IMR-90 (cell line): ENCODE measurements around the gene RCHY1. TPM values are rescaled to one million over a fixed set of nuclear protein-coding genes. Genes with fewer than 3 reads are reported as not detected.

ENCODE experiments used
- ATAC-seq: fragments of 200-7000 bp; cut with Tn5 transposase; 2 replicates; pipeline ENCODE4 v1.9.1; 2020; ENCODE audit warnings: low read depth, mild to moderate bottlenecking, moderate library complexity
- BruUV-seq: library from RNA; stranded (reverse); fragments of 400-500 nt; replicated peaks from 2 replicates; lab custom pipeline; 2021; lab: Mats Ljungman, UMichigan
- CTCF ChIA-PET: fragments of 300-600 bp; formaldehyde crosslinking; extraction: SDS; loops from one replicate; lab custom pipeline; 2021; ENCODE audit warnings: antibody characterized with exemption; lab: Yijun Ruan, JAX
- POLR2A ChIA-PET: fragments of 300-600 bp; sonication (Branson Sonifier 250); formaldehyde crosslinking; loops from one replicate; lab custom pipeline; 2022; ENCODE audit warnings: antibody characterized with exemption; ENCODE audit not compliant: unreplicated experiment; lab: Charles Lee
- DNase-seq: peaks from one replicate; pipeline ENCODE4 v3.0.0; 2013
- H2AFZ ChIP-seq: replicated peaks from 2 replicates; pipeline ENCODE3; 2013; ENCODE audit warnings: low read length, mild to moderate bottlenecking; ENCODE audit not compliant: poor library complexity
- H2AK5ac ChIP-seq: 2 replicates; pipeline ENCODE4 v1.6.1; 2013; ENCODE audit warnings: low read depth, low read length, inconsistent platforms
- H2AK9ac ChIP-seq: replicated peaks from 2 replicates; pipeline ENCODE3; 2013; ENCODE audit warnings: mild to moderate bottlenecking, low read depth, low read length, moderate library complexity; ENCODE audit not compliant: poor library complexity
- H2BK120ac ChIP-seq: 2 replicates; pipeline ENCODE4 v1.6.1; 2013; ENCODE audit warnings: low read depth, low read length, inconsistent platforms
- H2BK15ac ChIP-seq: 3 replicates; pipeline ENCODE4 v1.6.1; 2013; ENCODE audit warnings: low read depth, low read length, inconsistent platforms
- H2BK20ac ChIP-seq: 2 replicates; pipeline ENCODE4 v1.6.1; 2013; ENCODE audit warnings: low read depth, mild to moderate bottlenecking, inconsistent platforms, low read length, moderate library complexity
- H2BK5ac ChIP-seq: 2 replicates; pipeline ENCODE4 v1.6.1; 2013; ENCODE audit warnings: mild to moderate bottlenecking, low read depth, low read length, inconsistent platforms; ENCODE audit not compliant: poor library complexity, severe bottlenecking
- H3K14ac ChIP-seq: replicated peaks from 2 replicates; pipeline ENCODE4 v1.6.1; 2013; ENCODE audit warnings: low read depth, low read length, inconsistent platforms
- H3K18ac ChIP-seq: 2 replicates; pipeline ENCODE4 v1.6.1; 2013; ENCODE audit warnings: low read depth, low read length, control low read depth
- H3K23ac ChIP-seq: 2 replicates; pipeline ENCODE4 v1.6.1; 2013; ENCODE audit warnings: low read depth, low read length, inconsistent platforms
- H3K27ac ChIP-seq: 2 replicates; pipeline ENCODE4 v1.5.1; 2013; ENCODE audit warnings: mild to moderate bottlenecking, control low read depth, low read length; ENCODE audit not compliant: insufficient read depth
- H3K27me3 ChIP-seq: 2 replicates; pipeline ENCODE4 v1.6.1; 2013; ENCODE audit warnings: low read length; ENCODE audit not compliant: control insufficient read depth, insufficient read depth
- H3K36me3 ChIP-seq: 2 replicates; pipeline ENCODE4 v1.6.1; 2013; ENCODE audit warnings: low read length, mixed read lengths; ENCODE audit not compliant: control insufficient read depth, insufficient read depth
- H3K4ac ChIP-seq: 2 replicates; pipeline ENCODE4 v1.6.1; 2013; ENCODE audit warnings: low read depth, low read length, inconsistent platforms
- H3K4me1 ChIP-seq: 2 replicates; pipeline ENCODE4 v1.6.1; 2013; ENCODE audit warnings: low read length, mixed read lengths; ENCODE audit not compliant: control insufficient read depth, insufficient read depth
- H3K4me2 ChIP-seq: 2 replicates; pipeline ENCODE4 v1.6.1; 2013; ENCODE audit warnings: low read depth, mild to moderate bottlenecking, control low read depth, low read length, moderate library complexity
- H3K4me3 ChIP-seq: 2 replicates; pipeline ENCODE4 v1.5.1; 2013; ENCODE audit warnings: low read depth, mild to moderate bottlenecking, control low read depth, low read length, moderate library complexity; ENCODE audit not compliant: insufficient read depth
- H3K56ac ChIP-seq: 2 replicates; pipeline ENCODE4 v1.6.1; 2013; ENCODE audit warnings: low read length, inconsistent platforms; ENCODE audit not compliant: insufficient read depth; ENCODE audit errors: extremely low read depth
- H3K79me1 ChIP-seq, 2 experiments: 2 replicates each; pipeline ENCODE4 v1.6.1; 2013; ENCODE audit warnings: low read length in 2 of 2, inconsistent platforms in 1 of 2, low read depth in 1 of 2
- H3K9ac ChIP-seq: 2 replicates; pipeline ENCODE4 v1.6.1; 2013; ENCODE audit warnings: low read depth, low read length, control low read depth
- H3K9me1 ChIP-seq: 2 replicates; pipeline ENCODE4 v1.6.1; 2013; ENCODE audit warnings: low read length, inconsistent platforms; ENCODE audit not compliant: insufficient read depth
- H3K9me3 ChIP-seq: 2 replicates; pipeline ENCODE4 v1.6.1; 2013; ENCODE audit warnings: low read length; ENCODE audit not compliant: control insufficient read depth, insufficient read depth
- H4K20me1 ChIP-seq: 2 replicates; pipeline ENCODE4 v1.6.1; 2013; ENCODE audit warnings: low read length, inconsistent platforms; ENCODE audit not compliant: insufficient read depth
- H4K5ac ChIP-seq: 2 replicates; pipeline ENCODE4 v1.6.1; 2013; ENCODE audit warnings: mild to moderate bottlenecking, low read depth, low read length, control low read depth
- H4K8ac ChIP-seq, 2 experiments: 2 replicates each; pipeline ENCODE4 v1.6.1; 2013; ENCODE audit warnings: low read depth in 2 of 2, low read length in 2 of 2, control low read depth in 1 of 2, inconsistent platforms in 1 of 2
- H4K91ac ChIP-seq: 2 replicates; pipeline ENCODE4 v1.6.1; 2013; ENCODE audit warnings: low read depth, low read length, inconsistent platforms; ENCODE audit not compliant: insufficient read depth
- BHLHE40 ChIP-seq: fragments of 150-350 bp; IDR thresholded peaks from 2 replicates; pipeline ENCODE4 v1.6.1; 2016; ENCODE audit warnings: mild to moderate bottlenecking, low read depth, low read length
- CTCF ChIP-seq: conservative IDR thresholded peaks from 2 replicates; pipeline ENCODE4 v1.5.1; 2012; ENCODE audit warnings: mild to moderate bottlenecking, low read depth, low read length, improper control_type of control experiment
- FOS ChIP-seq: fragments of 150-350 bp; IDR thresholded peaks from 2 replicates; pipeline ENCODE4 v1.6.1; 2016; ENCODE audit warnings: low read depth, low read length
- MAFK ChIP-seq: IDR thresholded peaks from 2 replicates; pipeline ENCODE4 v1.6.1; 2012; ENCODE audit warnings: low read depth, low read length, improper control_type of control experiment
- MAZ ChIP-seq: IDR thresholded peaks from 2 replicates; pipeline ENCODE4 v1.6.1; 2012; ENCODE audit warnings: low read depth, mild to moderate bottlenecking, low read length, improper control_type of control experiment, moderate library complexity, borderline replicate concordance
- MXI1 ChIP-seq: IDR thresholded peaks from 2 replicates; pipeline ENCODE4 v1.6.1; 2012; ENCODE audit warnings: low read depth, mild to moderate bottlenecking, low read length, moderate library complexity, borderline replicate concordance
- NFE2L2 ChIP-seq: fragments of 150-350 bp; IDR thresholded peaks from 2 replicates; pipeline ENCODE4 v1.6.1; 2016; ENCODE audit warnings: low read depth, mild to moderate bottlenecking, low read length
- POLR2A ChIP-seq: IDR thresholded peaks from 2 replicates; pipeline ENCODE4 v1.6.1; 2012; ENCODE audit warnings: mild to moderate bottlenecking, low read depth, low read length
- RAD21 ChIP-seq: IDR thresholded peaks from 2 replicates; pipeline ENCODE4 v1.6.1; 2012; ENCODE audit warnings: low read length, improper control_type of control experiment
- RCOR1 ChIP-seq: IDR thresholded peaks from 2 replicates; pipeline ENCODE4 v1.6.1; 2012; ENCODE audit warnings: mild to moderate bottlenecking, low read length, improper control_type of control experiment; ENCODE audit not compliant: insufficient replicate concordance
- RFX5 ChIP-seq: IDR thresholded peaks from 2 replicates; pipeline ENCODE4 v1.8.0; 2012; ENCODE audit warnings: low read depth, mild to moderate bottlenecking, low read length, moderate library complexity
- SMC3 ChIP-seq: fragments of 150-350 bp; IDR thresholded peaks from 2 replicates; pipeline ENCODE4 v1.6.1; 2016; ENCODE audit warnings: low read depth, mild to moderate bottlenecking, antibody characterized with exemption, low read length, moderate library complexity
- WGBS, 2 experiments: methylation state at CpG; one replicate each; pipeline versions ENCODE4 v1.1.5 to v1.1.7; 2013; ENCODE audit warnings: missing lambda C conversion rate in 2 of 2; ENCODE audit not compliant: insufficient read length in 1 of 2; ENCODE audit errors: extremely low coverage in 2 of 2; 5-methylcytosine and 5-hydroxymethylcytosine counted together
- dilution Hi-C: fragments of 300-500 bp; cut with HindIII; formaldehyde crosslinking; loops from one replicate; pipeline ENCODE4 v1.14.3; 2018; ENCODE audit warnings: low sequenced_read_pairs; ENCODE audit not compliant: unreplicated experiment
- in situ Hi-C: fragments of 300-500 bp; cut with MboI; formaldehyde crosslinking; loops from 3 replicates; pipeline ENCODE4 v1.14.3; 2019; ENCODE audit warnings: low sequenced_read_pairs, inconsistent platforms, mixed read lengths
- intact Hi-C: fragments of 100-400 bp; cut with micrococcal nuclease; formaldehyde crosslinking; loops from 2 replicates; pipeline ENCODE4 v1.10.0; 2022
- polyA plus RNA-seq, 3 experiments: library from polyadenylated mRNA; depleted of rRNA; stranded (reverse); fragments of >200 nt; gene quantifications; 2 replicates each; pipeline ENCODE4 v1.2.3, GENCODE V29; 2012; ENCODE audit warnings: low replicate concordance in 1 of 3
- total RNA-seq: library from RNA; depleted of rRNA; stranded (reverse); fragments of >200 nt; gene quantifications from 2 replicates; pipeline ENCODE4 v1.2.3, GENCODE V29; 2012
- TF ChIP-seq, protein P1 (sequence below): fragments of 150-350 bp; IDR thresholded peaks from 2 replicates; pipeline ENCODE4 v1.6.1; 2017; ENCODE audit warnings: mild to moderate bottlenecking, antibody characterized with exemption, low read length, low read depth
- TF ChIP-seq, protein P2 (sequence below): fragments of 150-350 bp; IDR thresholded peaks from 2 replicates; pipeline ENCODE4 v1.6.1; 2016; ENCODE audit warnings: low read depth, mild to moderate bottlenecking, low read length, moderate library complexity, borderline replicate concordance

The RCHY1 gene
- total and polyA plus RNA-seq, 2 of the 4 experiments (the other 2 are of a cell fraction) = 20.1 to 22.4 TPM

- peak overlapping the region; percentile 51; the same call in 1 of the 2 replicates for H2AK5ac ChIP-seq
- H3K36me3 ChIP-seq = no peaks in the 10 kb centered on the region
- H2BK5ac ChIP-seq = no peak overlapping the region
- intact Hi-C loops (no loop called here), in situ Hi-C loops (no loop called here), dilution Hi-C loops (no loop called here)
- H3K4me1 ChIP-seq = no peaks in the 10 kb centered on the region
- H3K79me1 ChIP-seq = no peaks in the 10 kb centered on the region
- H2BK15ac ChIP-seq = no peak overlapping the region
- no peak overlapping the region for H2AFZ ChIP-seq
- WGBS, 2 experiments = 50% methylated on average over 1 of the region's 15 CpGs; no CpG with 5 or more reads in 1 of the 2 experiments
- H3K18ac ChIP-seq = no peak overlapping the region
- no peak overlapping the region for H4K8ac ChIP-seq
- no peak overlapping the region for H3K56ac ChIP-seq
- H3K4me2 ChIP-seq = no peak overlapping the region
- BruUV-seq = no TSS peak
- H3K27me3 ChIP-seq = no peaks in the 10 kb centered on the region
- H4K5ac ChIP-seq = no peak overlapping the region
- no peak overlapping the region for H3K4ac ChIP-seq
- TF ChIP-seq MAFK = no peak
- no peak for TF ChIP-seq CTCF
- TF ChIP-seq RAD21 = no peak
- no peak for TF ChIP-seq MXI1
- TF ChIP-seq FOS = no peak
- TF ChIP-seq MAZ = no peak
- TF ChIP-seq, protein P1, sequence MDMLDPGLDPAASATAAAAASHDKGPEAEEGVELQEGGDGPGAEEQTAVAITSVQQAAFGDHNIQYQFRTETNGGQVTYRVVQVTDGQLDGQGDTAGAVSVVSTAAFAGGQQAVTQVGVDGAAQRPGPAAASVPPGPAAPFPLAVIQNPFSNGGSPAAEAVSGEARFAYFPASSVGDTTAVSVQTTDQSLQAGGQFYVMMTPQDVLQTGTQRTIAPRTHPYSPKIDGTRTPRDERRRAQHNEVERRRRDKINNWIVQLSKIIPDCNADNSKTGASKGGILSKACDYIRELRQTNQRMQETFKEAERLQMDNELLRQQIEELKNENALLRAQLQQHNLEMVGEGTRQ = no peak
- TF ChIP-seq NFE2L2 = no peak
- TF ChIP-seq RFX5 = no peak
- no peak for TF ChIP-seq POLR2A
- TF ChIP-seq RCOR1 = no peak
- TF ChIP-seq, protein P2, sequence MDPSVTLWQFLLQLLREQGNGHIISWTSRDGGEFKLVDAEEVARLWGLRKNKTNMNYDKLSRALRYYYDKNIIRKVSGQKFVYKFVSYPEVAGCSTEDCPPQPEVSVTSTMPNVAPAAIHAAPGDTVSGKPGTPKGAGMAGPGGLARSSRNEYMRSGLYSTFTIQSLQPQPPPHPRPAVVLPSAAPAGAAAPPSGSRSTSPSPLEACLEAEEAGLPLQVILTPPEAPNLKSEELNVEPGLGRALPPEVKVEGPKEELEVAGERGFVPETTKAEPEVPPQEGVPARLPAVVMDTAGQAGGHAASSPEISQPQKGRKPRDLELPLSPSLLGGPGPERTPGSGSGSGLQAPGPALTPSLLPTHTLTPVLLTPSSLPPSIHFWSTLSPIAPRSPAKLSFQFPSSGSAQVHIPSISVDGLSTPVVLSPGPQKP = no peak
- TF ChIP-seq SMC3 = no peak
- TF ChIP-seq BHLHE40 = no peak
- ChIA-PET CTCF (no interaction called here), POLR2A (no interaction called here)
- H3K9me1 ChIP-seq = peaks cover under 1% of the 10 kb centered on the region; the same call in 1 of the 2 replicates
- no peak overlapping the region for H3K9ac ChIP-seq
- H4K91ac ChIP-seq = 0 out of 2 replicates have a peak overlapping the region, but pooled peaks have one; percentile 6
- H2BK120ac ChIP-seq = no peak overlapping the region
- no peak overlapping the region for H3K23ac ChIP-seq
- ATAC-seq = no peak
- DNase-seq = peak; percentile 24
- no peaks in the 10 kb centered on the region for H4K20me1 ChIP-seq
- no peak overlapping the region for H2AK9ac ChIP-seq
- no peak overlapping the region for H2BK20ac ChIP-seq
- no peak overlapping the region for H3K14ac ChIP-seq
- peaks cover 2% of the 10 kb centered on the region; the same call in 1 of the 2 replicates for H3K9me3 ChIP-seq
- no peak overlapping the region for H3K27ac ChIP-seq
- H3K4me3 ChIP-seq = no peak overlapping the region
These were observed 33.6 kb upstream of the RCHY1 start for GRCh38 chr4:75547647-75548387.
